Pulmonary artery endothelial cell (primary cell): Measurements from ENCODE around the gene ADAM11. TPM values are rescaled to one million over a fixed set of nuclear protein-coding genes. Genes with fewer than 3 reads are reported as not detected.

Experiments
- DNase-seq: peaks from one replicate; pipeline ENCODE4 v3.0.0-alpha.2; 2011; ENCODE audit warnings: low read depth, low spot score
- total RNA-seq: library from RNA; depleted of rRNA; stranded (reverse); fragments of >200 nt; gene quantifications from 2 replicates; pipeline ENCODE4 v1.2.3, GENCODE V29; 2014

ADAM11 gene
- total RNA-seq, 1 donor from 2014 or later: 0.07 TPM

- no peak for DNase-seq
These were observed 1.5 kb upstream of the ADAM11 start for GRCh38 chr17:44757045-44757917.

GRCh38 chr17:44757918-44758413, 822 bp upstream of the ADAM11 start:
- DNase-seq: no peak

GRCh38 chr17:44759086-44759915, 513 bp downstream of the ADAM11 start:
- DNase-seq: no peak

- no peak for DNase-seq
These were observed 1.1 kb downstream of the ADAM11 start for GRCh38 chr17:44759916-44760243.

- DNase-seq: no peak
These were observed 1.9 kb downstream of the ADAM11 start for GRCh38 chr17:44760474-44761308.

- no peak for DNase-seq
These were observed 3.4 kb downstream of the ADAM11 start for GRCh38 chr17:44761932-44762810.

- DNase-seq: no peak
These were observed 4.4 kb downstream of the ADAM11 start for GRCh38 chr17:44763170-44763569.

GRCh38 chr17:44765965-44766364, 7.2 kb downstream of the ADAM11 start:
- DNase-seq: no peak

- DNase-seq: no peak
These were observed 7.7 kb downstream of the ADAM11 start for GRCh38 chr17:44766409-44767038.

- no peak for DNase-seq
These were observed 8.7 kb downstream of the ADAM11 start for GRCh38 chr17:44767493-44767892.

- no peak for DNase-seq
These were observed 9.8 kb downstream of the ADAM11 start for GRCh38 chr17:44768505-44769142.

- DNase-seq: no peak
These were observed 10.4 kb downstream of the ADAM11 start for GRCh38 chr17:44769230-44769629.

GRCh38 chr17:44769647-44770084, 10.9 kb downstream of the ADAM11 start:
- DNase-seq: no peak

- DNase-seq: no peak
These were observed 11.6 kb downstream of the ADAM11 start for GRCh38 chr17:44770166-44770925.

GRCh38 chr17:44772308-44773045, 13.7 kb downstream of the ADAM11 start:
- DNase-seq: no peak

- no peak for DNase-seq
These were observed 14.4 kb downstream of the ADAM11 start for GRCh38 chr17:44773140-44773539.

GRCh38 chr17:44774271-44775135, 15.7 kb downstream of the ADAM11 start:
- no peak for DNase-seq
